Activated CD4-positive, alpha-beta T cell treated with anti-CD3 and anti-CD28 coated beads, Interleukin-2, amount 10 ng/mL, durations not matched to agents 24 days and 14 days (primary cell): Measurements from ENCODE around the gene LTBP4. TPM values are rescaled to one million over a fixed set of nuclear protein-coding genes. Genes with fewer than 3 reads are reported as not detected.

ENCODE experiments used
- DNase-seq: peaks from one replicate; pipeline ENCODE4 v3.0.0; 2022
- H3K27ac Mint-ChIP-seq: one replicate; pipeline ENCODE4 v1.8.0; 2022; ENCODE audit warnings: mild to moderate bottlenecking, mixed read lengths
- H3K27me3 Mint-ChIP-seq: one replicate; pipeline ENCODE4 v1.8.0; 2022; ENCODE audit warnings: mixed read lengths
- H3K36me3 Mint-ChIP-seq: one replicate; pipeline ENCODE4 v1.8.0; 2022; ENCODE audit warnings: low read depth, mild to moderate bottlenecking, mixed read lengths
- H3K4me1 Mint-ChIP-seq: one replicate; pipeline ENCODE4 v1.8.0; 2021; ENCODE audit warnings: mixed read lengths
- H3K4me3 Mint-ChIP-seq: one replicate; pipeline ENCODE4 v1.8.0; 2022; ENCODE audit warnings: mild to moderate bottlenecking, moderate library complexity, mixed read lengths
- H3K9me3 Mint-ChIP-seq: one replicate; pipeline ENCODE4 v1.8.0; 2021; ENCODE audit warnings: mixed read lengths
- intact Hi-C: fragments of 100-400 bp; cut with micrococcal nuclease; formaldehyde crosslinking; loops from one replicate; pipeline ENCODE4 v1.15.1; 2023
- total RNA-seq: library from RNA; stranded (reverse); gene quantifications from 2 replicates; pipeline ENCODE4 v1.2.3, GENCODE V29; 2022

LTBP4 gene
- total RNA-seq, 1 donor from 2014 or later: 126 TPM

GRCh38 chr19:40672038-40672437, 70.9 kb downstream of the LTBP4 start:
- peaks cover 8% of the 10 kb centered on the region for H3K9me3 Mint-ChIP-seq

GRCh38 chr19:40672573-40673299, 71.6 kb downstream of the LTBP4 start:
- Mint-ChIP-seq H3K4me1 (no peaks in the 10 kb centered on the region), H3K27me3 (no peaks in the 10 kb centered on the region), H3K36me3 (peaks cover 34% of the 10 kb centered on the region), H3K4me3 (no peak overlapping the region), H3K9me3 (peaks cover 8% of the 10 kb centered on the region), H3K27ac (no peak overlapping the region)
- intact Hi-C loops: no loop called here
- DNase-seq: no peak

More at GRCh38 chr19:40672038-40672437, 70.9 kb downstream of the LTBP4 start:
- no peak for DNase-seq
- Mint-ChIP-seq H3K4me1 (no peaks in the 10 kb centered on the region), H3K27ac (no peak overlapping the region), H3K27me3 (no peaks in the 10 kb centered on the region), H3K36me3 (peaks cover 32% of the 10 kb centered on the region), H3K4me3 (no peak overlapping the region)
- intact Hi-C loops: no loop called here

DNA sequence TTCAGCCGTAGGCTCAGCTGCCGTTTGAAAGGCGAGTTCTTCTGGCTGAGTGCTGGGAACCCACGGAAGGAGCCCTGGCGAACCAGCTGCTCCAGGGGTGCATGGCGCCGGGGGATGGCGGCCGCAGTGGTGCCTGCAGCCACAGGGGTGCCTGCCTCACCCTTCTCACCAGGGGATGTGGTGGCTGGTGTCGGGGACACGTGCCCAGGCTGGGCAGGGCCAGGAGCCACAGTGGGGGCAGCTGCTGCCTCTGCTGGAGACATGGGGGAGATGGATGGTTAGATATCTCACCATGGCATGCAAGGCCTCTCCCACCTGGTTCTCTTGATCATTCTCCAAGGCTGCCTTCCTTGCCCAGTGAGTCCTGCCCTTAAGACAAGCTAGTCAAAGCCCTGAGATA, 72.2 kb downstream of the LTBP4 start:
- H3K27me3 Mint-ChIP-seq: no peaks in the 10 kb centered on the region
- no peak for DNase-seq
- H3K36me3 Mint-ChIP-seq: peaks cover 32% of the 10 kb centered on the region
- H3K4me1 Mint-ChIP-seq: no peaks in the 10 kb centered on the region
- peaks cover 8% of the 10 kb centered on the region for H3K9me3 Mint-ChIP-seq
- H3K4me3 Mint-ChIP-seq: no peak overlapping the region
- intact Hi-C loops: no loop called here
- H3K27ac Mint-ChIP-seq: no peak overlapping the region

- Mint-ChIP-seq H3K27me3 (no peaks in the 10 kb centered on the region), H3K4me1 (no peaks in the 10 kb centered on the region), H3K9me3 (peaks cover 4% of the 10 kb centered on the region), H3K36me3 (peaks cover 24% of the 10 kb centered on the region), H3K27ac (no peak overlapping the region), H3K4me3 (no peak overlapping the region)
- intact Hi-C loops: no loop called here
- no peak for DNase-seq
Measured at GRCh38 chr19:40674291-40674690, 73.1 kb downstream of the LTBP4 start.

DNA sequence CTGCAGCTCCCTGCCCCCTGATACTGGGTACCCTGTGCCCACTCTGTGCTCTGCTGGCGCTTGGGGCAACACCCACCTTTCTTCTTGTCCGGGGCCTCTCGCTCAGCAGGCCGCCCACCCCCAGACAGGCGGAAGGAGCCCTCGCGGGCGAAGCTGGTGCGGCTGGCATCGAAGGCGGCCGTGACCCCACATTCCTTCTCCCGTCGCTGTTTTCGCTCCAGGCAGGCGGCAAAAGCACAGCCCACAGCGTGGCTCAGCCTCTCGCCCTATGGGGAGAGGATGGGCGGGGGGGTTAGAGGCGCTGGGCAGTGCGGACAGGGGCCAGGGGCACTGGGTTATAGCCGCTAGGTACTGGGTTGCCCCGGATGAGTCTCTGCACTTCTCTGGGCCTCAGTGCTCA, 76.0 kb downstream of the LTBP4 start:
- peaks cover 17% of the 10 kb centered on the region for H3K36me3 Mint-ChIP-seq
- no peak overlapping the region for H3K4me3 Mint-ChIP-seq
- no peaks in the 10 kb centered on the region for H3K9me3 Mint-ChIP-seq
- H3K27ac Mint-ChIP-seq: no peak overlapping the region
- intact Hi-C loops: no loop called here
- H3K27me3 Mint-ChIP-seq: no peaks in the 10 kb centered on the region
- DNase-seq: no peak
- H3K4me1 Mint-ChIP-seq: no peaks in the 10 kb centered on the region

Other genes starting within 250 kb of the LTBP4 start
- gene HIPK4, start 211.2 kb upstream of the LTBP4 start, total RNA-seq: not detected in 2 replicates
- gene PRX, start 188.0 kb upstream of the LTBP4 start, total RNA-seq: 0.84 and 0.90 TPM in 2 replicates
- 19.3 and 20.8 TPM in 2 replicates for gene SERTAD1, start 175.4 kb upstream of the LTBP4 start, total RNA-seq
- 10.8 and 12.5 TPM in 2 replicates for gene SERTAD3, start 157.0 kb upstream of the LTBP4 start, total RNA-seq
- gene BLVRB, start 135.6 kb upstream of the LTBP4 start, total RNA-seq: 7.5 and 10.6 TPM in 2 replicates
- 0.36 and 0.51 TPM in 2 replicates for gene SPTBN4, start 134.4 kb upstream of the LTBP4 start, total RNA-seq
- 111 and 113 TPM in 2 replicates for gene SHKBP1, start 24.5 kb upstream of the LTBP4 start, total RNA-seq
- 18.9 and 24.2 TPM in 2 replicates for gene NUMBL, start 89.3 kb downstream of the LTBP4 start, total RNA-seq
- gene COQ8B, start 115.5 kb downstream of the LTBP4 start, total RNA-seq: 32.5 and 33.4 TPM in 2 replicates
- gene ITPKC, start 115.7 kb downstream of the LTBP4 start, total RNA-seq: 7.7 and 8.6 TPM in 2 replicates
- gene ACTMAP, start 149.1 kb downstream of the LTBP4 start, total RNA-seq: 8.6 and 9.4 TPM in 2 replicates
- 268 and 273 TPM in 2 replicates for gene SNRPA, start 149.8 kb downstream of the LTBP4 start, total RNA-seq
- gene MIA, start 174.2 kb downstream of the LTBP4 start, total RNA-seq: 0.56 TPM in 1 of 2 replicates, not detected in the other
- 36.3 and 41.0 TPM in 2 replicates for gene RAB4B, start 176.9 kb downstream of the LTBP4 start, total RNA-seq
- gene EGLN2, start 197.8 kb downstream of the LTBP4 start, total RNA-seq: 88.9 and 94.4 TPM in 2 replicates
- not detected in 2 replicates for gene CYP2A6, start 249.1 kb downstream of the LTBP4 start, total RNA-seq